OCI-LY7 (cell line): Measurements from ENCODE around the gene CD8A.

Experiments used
- EZH2phosphoT487 ChIP-seq: fragments of 200-600 bp; sonication (generic); IDR thresholded peaks from 2 replicates; pipeline ENCODE4 v1.6.1; 2018; ENCODE audit warnings: low read depth, borderline replicate concordance, mild to moderate bottlenecking, mixed run types, antibody characterized with exemption, low read length, moderate library complexity, mixed read lengths
- TF ChIP-seq, protein P1 (sequence below): fragments of 200-600 bp; sonication (generic); conservative IDR thresholded peaks from 2 replicates; pipeline ENCODE4 v1.5.1; 2014; ENCODE audit warnings: mild to moderate bottlenecking, antibody characterized with exemption, low read length, moderate library complexity, mixed read lengths

DNA sequence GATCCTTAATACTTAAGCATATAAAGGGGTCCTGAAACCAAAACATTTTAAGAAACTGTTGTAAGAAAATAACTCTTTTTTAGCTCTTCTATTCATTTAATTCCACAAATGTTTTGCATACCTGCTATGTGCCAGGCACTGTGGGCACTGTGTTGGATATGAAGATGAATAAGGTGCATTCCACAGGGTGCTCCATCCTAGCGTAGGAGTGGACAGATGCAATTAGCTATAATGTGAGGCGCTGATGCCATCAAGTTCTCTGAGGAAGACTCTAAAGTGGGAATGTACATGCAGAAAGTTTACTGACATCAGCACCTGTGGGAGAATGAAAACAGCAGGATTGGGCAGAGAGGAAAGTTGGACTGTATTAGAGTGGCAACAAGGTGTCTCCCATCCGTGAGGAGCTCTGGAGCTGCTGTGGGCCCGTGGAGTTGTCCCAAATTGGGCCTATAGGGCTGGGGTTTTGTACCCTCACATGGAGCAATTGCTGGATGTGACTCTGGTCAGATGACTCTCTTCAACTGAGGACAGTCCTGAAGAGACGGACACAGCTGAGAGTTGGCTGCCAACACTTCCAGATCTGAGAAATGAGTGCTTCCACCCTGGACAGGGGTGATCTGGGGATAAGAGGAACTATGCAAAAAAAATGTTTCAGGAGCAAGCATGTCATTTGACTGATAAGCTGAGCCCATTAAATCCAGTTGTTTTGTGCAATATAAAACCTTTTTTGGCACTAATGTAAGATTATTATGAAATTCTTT is 22.3 kb downstream of the CD8A start:
- TF ChIP-seq, protein P1, sequence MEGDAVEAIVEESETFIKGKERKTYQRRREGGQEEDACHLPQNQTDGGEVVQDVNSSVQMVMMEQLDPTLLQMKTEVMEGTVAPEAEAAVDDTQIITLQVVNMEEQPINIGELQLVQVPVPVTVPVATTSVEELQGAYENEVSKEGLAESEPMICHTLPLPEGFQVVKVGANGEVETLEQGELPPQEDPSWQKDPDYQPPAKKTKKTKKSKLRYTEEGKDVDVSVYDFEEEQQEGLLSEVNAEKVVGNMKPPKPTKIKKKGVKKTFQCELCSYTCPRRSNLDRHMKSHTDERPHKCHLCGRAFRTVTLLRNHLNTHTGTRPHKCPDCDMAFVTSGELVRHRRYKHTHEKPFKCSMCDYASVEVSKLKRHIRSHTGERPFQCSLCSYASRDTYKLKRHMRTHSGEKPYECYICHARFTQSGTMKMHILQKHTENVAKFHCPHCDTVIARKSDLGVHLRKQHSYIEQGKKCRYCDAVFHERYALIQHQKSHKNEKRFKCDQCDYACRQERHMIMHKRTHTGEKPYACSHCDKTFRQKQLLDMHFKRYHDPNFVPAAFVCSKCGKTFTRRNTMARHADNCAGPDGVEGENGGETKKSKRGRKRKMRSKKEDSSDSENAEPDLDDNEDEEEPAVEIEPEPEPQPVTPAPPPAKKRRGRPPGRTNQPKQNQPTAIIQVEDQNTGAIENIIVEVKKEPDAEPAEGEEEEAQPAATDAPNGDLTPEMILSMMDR = no peak
- no peak for TF ChIP-seq EZH2phosphoT487
